NCI-H226 (cell line): Measurements from ENCODE around the gene ROBO3.

Source experiments
- DNase-seq: peaks from one replicate; pipeline ENCODE4 v3.0.0-alpha.2; 2015

ROBO3 gene

DNA sequence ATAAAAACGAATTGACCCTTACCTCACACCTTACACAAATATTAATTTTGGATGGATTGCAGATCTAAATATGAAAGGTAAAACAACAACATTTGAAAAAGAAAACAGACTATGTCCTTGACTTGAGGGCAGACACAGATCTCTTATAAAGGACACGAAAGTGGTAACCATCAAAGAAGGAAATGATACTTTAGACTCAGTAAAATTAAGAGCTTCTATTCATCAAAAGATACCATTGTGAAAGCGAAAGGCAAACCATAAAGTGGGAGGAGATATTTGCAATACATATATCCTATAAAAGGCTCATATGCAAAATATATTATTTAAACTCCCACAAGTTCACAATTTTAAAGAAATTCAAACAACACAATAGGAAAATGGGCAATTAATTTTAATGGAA lies 65.6 kb downstream of the ROBO3 start:
- no peak for DNase-seq
